H1 (cell line): ENCODE results near the gene NRIP2. TPM values are rescaled to one million over a fixed set of nuclear protein-coding genes. Genes with fewer than 3 reads are reported as not detected.
A peak's percentile ranks its signal among the peaks of the same experiment; 100 is the strongest.

Source experiments
- CTCF ChIA-PET: fragments of 300-600 bp; sonication (Branson Sonifier 250); formaldehyde crosslinking; loops from one replicate; lab custom pipeline; 2021; ENCODE audit not compliant: partially characterized antibody; lab: Charles Lee
- POLR2A ChIA-PET: fragments of 300-600 bp; sonication (Branson Sonifier 250); formaldehyde crosslinking; loops from one replicate; lab custom pipeline; 2021; ENCODE audit warnings: inconsistent platforms; ENCODE audit not compliant: partially characterized antibody; lab: Charles Lee
- DNase-seq, 2 experiments: peaks; one replicate each; pipeline versions ENCODE4 v3.0.0 to v3.0.0-alpha.2; 2010 to 2022; ENCODE audit warnings: low spot score in 2 of 2, low read depth in 1 of 2, mixed read lengths in 1 of 2
- FAIRE-seq: peaks from 2 replicates; lab custom pipeline; 2011; peaks lifted over from hg19 to GRCh38; lab: Jason Lieb, UNC
- H2AFZ ChIP-seq: 2 replicates; pipeline ENCODE4 v1.8.1; 2012; ENCODE audit warnings: low read length, inconsistent platforms
- H2AK5ac ChIP-seq: 2 replicates; pipeline ENCODE4 v1.6.1; 2013; ENCODE audit warnings: low read depth, low read length
- H2BK120ac ChIP-seq: replicated peaks from 2 replicates; pipeline ENCODE3; 2013; ENCODE audit warnings: low read depth, low read length, inconsistent platforms
- H2BK12ac ChIP-seq: 2 replicates; pipeline ENCODE4 v1.6.1; 2013; ENCODE audit warnings: low read depth, low read length
- H2BK15ac ChIP-seq: 2 replicates; pipeline ENCODE4 v1.6.1; 2013; ENCODE audit warnings: low read length
- H2BK20ac ChIP-seq: 2 replicates; pipeline ENCODE4 v1.6.1; 2013; ENCODE audit warnings: low read length
- H2BK5ac ChIP-seq: 2 replicates; pipeline ENCODE4 v1.6.1; 2013; ENCODE audit warnings: low read depth, low read length
- H3K14ac ChIP-seq: 2 replicates; pipeline ENCODE4 v1.6.1; 2013; ENCODE audit warnings: inconsistent platforms; ENCODE audit not compliant: insufficient read length
- H3K18ac ChIP-seq: 2 replicates; pipeline ENCODE4 v1.6.1; 2013; ENCODE audit warnings: low read length; ENCODE audit errors: extremely low read depth
- H3K23ac ChIP-seq: 2 replicates; pipeline ENCODE4 v1.6.1; 2013; ENCODE audit warnings: inconsistent platforms; ENCODE audit not compliant: insufficient read length
- H3K23me2 ChIP-seq: 2 replicates; pipeline ENCODE4 v1.6.1; 2013; ENCODE audit warnings: low read depth, low read length
- H3K27ac ChIP-seq: 2 replicates; pipeline ENCODE4 v1.6.1; 2011; ENCODE audit warnings: low read depth, low read length, inconsistent platforms
- H3K27me3 ChIP-seq, 4 experiments: replicated peaks in 1 of 4; 1 replicate in 1 of 4; 2 replicates in 3 of 4; pipeline versions ENCODE4 v1.6.1 to v1.8.1; 2011 to 2013; ENCODE audit warnings: low read length in 3 of 4, mild to moderate bottlenecking in 3 of 4, inconsistent platforms in 2 of 4, mixed read lengths in 2 of 4, moderate library complexity in 1 of 4; ENCODE audit not compliant: control insufficient read depth in 3 of 4, insufficient read depth in 3 of 4; ENCODE audit errors: extremely low read depth in 1 of 4
- H3K36me3 ChIP-seq, 4 experiments: 2 replicates each; pipeline versions ENCODE4 v1.6.1 to v1.8.1; 2011 to 2013; ENCODE audit warnings: mild to moderate bottlenecking in 4 of 4, low read length in 3 of 4, moderate library complexity in 2 of 4, control low read depth in 1 of 4, inconsistent platforms in 1 of 4; ENCODE audit not compliant: insufficient read depth in 4 of 4, control insufficient read depth in 2 of 4
- H3K4ac ChIP-seq: replicated peaks from 2 replicates; pipeline ENCODE3; 2013; ENCODE audit warnings: low read length, low read depth, mixed read lengths, inconsistent platforms; ENCODE audit not compliant: insufficient read length
- H3K4me1 ChIP-seq, 4 experiments: replicated peaks in 1 of 4; 1 replicate in 1 of 4; 2 replicates in 3 of 4; pipeline versions ENCODE4 v1.6.1 to v1.8.1; 2011 to 2013; ENCODE audit warnings: low read length in 3 of 4, inconsistent platforms in 2 of 4, mixed read lengths in 1 of 4; ENCODE audit not compliant: insufficient read depth in 4 of 4, control insufficient read depth in 3 of 4
- H3K4me2 ChIP-seq, 2 experiments: 2 replicates each; pipeline versions ENCODE4 v1.6.1 to v1.8.1; 2011 to 2013; ENCODE audit warnings: low read depth in 2 of 2, low read length in 2 of 2, control low read depth in 1 of 2, inconsistent platforms in 1 of 2, mild to moderate bottlenecking in 1 of 2; ENCODE audit not compliant: insufficient read depth in 1 of 2
- H3K4me3 ChIP-seq, 4 experiments: fragments of 200-600, 300-600 bp in 1 of 4; sonication (generic), shearing (Covaris generic), sonication (Bioruptor Twin) in 1 of 4; 2 replicates each; pipeline versions ENCODE4 v1.5.1 to v1.8.1; 2011 to 2016; ENCODE audit warnings: low read length in 4 of 4, low read depth in 3 of 4, control low read depth in 2 of 4, inconsistent platforms in 2 of 4, mild to moderate bottlenecking in 2 of 4, mixed read lengths in 1 of 4, moderate library complexity in 1 of 4; ENCODE audit not compliant: insufficient read depth in 2 of 4; ENCODE audit errors: extremely low read depth in 1 of 4
- H3K56ac ChIP-seq: replicated peaks from 2 replicates; pipeline ENCODE3; 2013; ENCODE audit warnings: low read depth, mild to moderate bottlenecking, mixed read lengths, low read length, inconsistent platforms; ENCODE audit not compliant: insufficient read length
- H3K79me1 ChIP-seq: 2 replicates; pipeline ENCODE4 v1.6.1; 2013; ENCODE audit warnings: low read depth, low read length, control low read depth
- H3K79me2 ChIP-seq, 2 experiments: 2 replicates each; pipeline versions ENCODE4 v1.6.1 to v1.8.1; 2012 to 2013; ENCODE audit warnings: low read length in 2 of 2, mild to moderate bottlenecking in 2 of 2, inconsistent platforms in 1 of 2; ENCODE audit not compliant: insufficient read depth in 2 of 2, control insufficient read depth in 1 of 2
- H3K9ac ChIP-seq, 4 experiments: replicated peaks in 1 of 4; 1 replicate in 1 of 4; 2 replicates in 3 of 4; pipeline versions ENCODE4 v1.6.1 to v1.8.1; 2011 to 2013; ENCODE audit warnings: low read depth in 3 of 4, low read length in 3 of 4, control low read depth in 2 of 4, mild to moderate bottlenecking in 2 of 4, moderate library complexity in 2 of 4, inconsistent platforms in 1 of 4; ENCODE audit errors: extremely low read depth in 1 of 4
- H3K9me3 ChIP-seq, 2 experiments: 2 replicates each; pipeline versions ENCODE4 v1.6.1 to v1.8.1; 2012 to 2013; ENCODE audit warnings: mild to moderate bottlenecking in 2 of 2, moderate library complexity in 2 of 2, control low read depth in 1 of 2, inconsistent platforms in 1 of 2, low read depth in 1 of 2, low read length in 1 of 2, mixed read lengths in 1 of 2; ENCODE audit not compliant: insufficient read depth in 2 of 2
- H4K20me1 ChIP-seq, 2 experiments: replicated peaks in 1 of 2; 2 replicates each; pipeline versions ENCODE3 to v1.8.1; 2011 to 2013; ENCODE audit warnings: inconsistent platforms in 2 of 2, low read length in 2 of 2, mild to moderate bottlenecking in 1 of 2; ENCODE audit not compliant: insufficient read depth in 2 of 2, control insufficient read depth in 1 of 2
- H4K5ac ChIP-seq: 2 replicates; pipeline ENCODE4 v1.6.1; 2013; ENCODE audit warnings: low read length, low read depth, mixed read lengths, inconsistent platforms; ENCODE audit not compliant: insufficient read length
- H4K8ac ChIP-seq: 2 replicates; pipeline ENCODE4 v1.8.0; 2013; ENCODE audit warnings: mild to moderate bottlenecking, moderate library complexity, low read length, inconsistent platforms; ENCODE audit not compliant: insufficient read depth; ENCODE audit errors: extremely low read depth
- H4K91ac ChIP-seq: replicated peaks from 2 replicates; pipeline ENCODE3; 2013; ENCODE audit warnings: low read length, mixed read lengths, inconsistent platforms; ENCODE audit not compliant: insufficient read length
- ASH2L ChIP-seq: fragments of 200-600, 300-600 bp; sonication (generic); IDR thresholded peaks from one replicate; pipeline ENCODE4 v1.7.1; 2017; ENCODE audit warnings: low read length
- EP300 ChIP-seq, 2 experiments: IDR thresholded peaks; 1 replicate in 1 of 2; 2 replicates in 1 of 2; pipeline ENCODE4 v1.6.1; 2011 to 2012; ENCODE audit warnings: low read depth in 2 of 2, low read length in 2 of 2, mild to moderate bottlenecking in 2 of 2, borderline replicate concordance in 1 of 2, inconsistent platforms in 1 of 2, moderate library complexity in 1 of 2
- GABPA ChIP-seq: IDR thresholded peaks from 2 replicates; pipeline ENCODE4 v1.6.1; 2011; ENCODE audit warnings: mild to moderate bottlenecking, low read length, moderate library complexity, borderline replicate concordance; ENCODE audit not compliant: insufficient read depth
- GTF2F1 ChIP-seq: IDR thresholded peaks from 2 replicates; pipeline ENCODE4 v1.6.1; 2012; ENCODE audit warnings: low read depth, low read length, improper control_type of control experiment, borderline replicate concordance
- JUN ChIP-seq: IDR thresholded peaks from 2 replicates; pipeline ENCODE4 v1.6.1; 2011; ENCODE audit warnings: low read depth, mild to moderate bottlenecking, improper control_type of control experiment, low read length
- KDM4A ChIP-seq: IDR thresholded peaks from one replicate; pipeline ENCODE4 v1.7.1; 2012; ENCODE audit warnings: low read depth, mild to moderate bottlenecking, moderate library complexity, low read length, inconsistent platforms; ENCODE audit not compliant: severe bottlenecking
- NRF1 ChIP-seq: IDR thresholded peaks from 2 replicates; pipeline ENCODE4 v1.6.1; 2011; ENCODE audit warnings: mild to moderate bottlenecking, low read depth, low read length, improper control_type of control experiment
- RXRA ChIP-seq: IDR thresholded peaks from 2 replicates; pipeline ENCODE4 v1.6.1; 2011; ENCODE audit warnings: low read depth, mild to moderate bottlenecking, low read length, moderate library complexity; ENCODE audit not compliant: insufficient read depth
- SIN3A ChIP-seq, 2 experiments: IDR thresholded peaks in 1 of 2; conservative IDR thresholded peaks in 1 of 2; 2 replicates each; pipeline ENCODE4 v1.6.1; 2011 to 2012; ENCODE audit warnings: low read length in 2 of 2, improper control_type of control experiment in 1 of 2, low read depth in 1 of 2, mild to moderate bottlenecking in 1 of 2
- SIRT6 ChIP-seq: IDR thresholded peaks from one replicate; pipeline ENCODE4 v1.7.1; 2012; ENCODE audit warnings: low read length, inconsistent platforms
- SUZ12 ChIP-seq: fragments of 200-600 bp; sonication (generic); IDR thresholded peaks from 2 replicates; pipeline ENCODE4 v1.6.1; 2012; ENCODE audit warnings: mild to moderate bottlenecking, inconsistent platforms, low read length, moderate library complexity, mixed read lengths
- WGBS, 2 experiments: shearing (Covaris generic) in 1 of 2; methylation state at CpG; one replicate each; pipeline versions ENCODE4 v1.1.6 to v1.1.7; 2013 to 2015; ENCODE audit warnings: low lambda C conversion rate in 2 of 2, mixed read lengths in 2 of 2, inconsistent platforms in 1 of 2, low coverage in 1 of 2, missing lambda C conversion rate in 1 of 2; ENCODE audit not compliant: insufficient replicate concordance in 2 of 2, insufficient coverage in 1 of 2, insufficient read length in 1 of 2; ENCODE audit errors: extremely low coverage in 1 of 2, missing lambda C conversion rate in 1 of 2; 5-methylcytosine and 5-hydroxymethylcytosine counted together
- polyA plus RNA-seq, 7 experiments: library from polyadenylated mRNA; depleted of rRNA in 3 of 7; stranded (reverse) in 5 of 7; unstranded in 2 of 7; fragments of >200 nt in 5 of 7; fragments of 200-250 nt in 2 of 7; gene quantifications; 1 replicate in 5 of 7; 2 replicates in 1 of 7; 4 replicates in 1 of 7; pipeline versions ENCODE4 v1.2.1 to v1.2.3, GENCODE V29; 2011 to 2013; ENCODE audit warnings: missing spikeins in 2 of 7, mixed read lengths in 2 of 7
- total RNA-seq: library from RNA; stranded (reverse); fragmentation: NEBNext Ultra II Directional; extraction: Animal tissue kit (Norgen Biotek cat#: 25700); gene quantifications from 2 replicates; pipeline ENCODE4 v1.2.1, GENCODE V29; 2021
- TF ChIP-seq, protein P1 (sequence below): IDR thresholded peaks from 2 replicates; pipeline ENCODE4 v1.6.1; 2011; ENCODE audit warnings: low read depth, mild to moderate bottlenecking, low read length; ENCODE audit not compliant: insufficient read depth

The NRIP2 gene
- total and polyA plus RNA-seq, 2 of the 8 experiments (the other 6 are each of a cell fraction or from before 2014, with no cell fraction given) = 0.06 TPM; not detected in 1

- peak overlapping the region; percentile 86 to 92 for H3K4me2 ChIP-seq
- no peak overlapping the region for H3K9ac ChIP-seq
- TF ChIP-seq JUN (no peak), NRF1 (no peak), GABPA (no peak), SIN3A (conservative IDR thresholded peaks at IDR 0.05 in 1 of 2, IDR thresholded peaks at IDR 0.05 in 1 of 2; ENCODE audit: low read depth in 1 of 2, low read length in 2 of 2) (no peak), GTF2F1 (no peak), RXRA (no peak), SIRT6 (no peak), ASH2L (no peak), EP300 (IDR thresholded peaks at IDR 0.05; ENCODE audit: borderline replicate concordance in 1 of 2, low read depth in 2 of 2, low read length in 2 of 2) (no peak), SUZ12 (no peak), KDM4A (no peak)
- TF ChIP-seq, protein P1, sequence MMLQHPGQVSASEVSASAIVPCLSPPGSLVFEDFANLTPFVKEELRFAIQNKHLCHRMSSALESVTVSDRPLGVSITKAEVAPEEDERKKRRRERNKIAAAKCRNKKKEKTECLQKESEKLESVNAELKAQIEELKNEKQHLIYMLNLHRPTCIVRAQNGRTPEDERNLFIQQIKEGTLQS = no peak
Observed at GRCh38 chr12:2793561-2793960, 41.3 kb downstream of the NRIP2 start.

More at GRCh38 chr12:2793561-2793960, 41.3 kb downstream of the NRIP2 start:
- Histone ChIP-seq H3K4ac (no peak overlapping the region), H3K14ac (no peak overlapping the region), H4K5ac (no peak overlapping the region), H4K91ac (no peak overlapping the region), H3K27me3 (peaks cover 0 to 6% (median 4%) of the 10 kb centered on the region in 4 experiments; a peak in 6 of 7 replicates), H4K20me1 (peaks cover 12 to 15% of the 10 kb centered on the region in 2 experiments), H3K27ac (no peak overlapping the region), H2BK15ac (no peak overlapping the region), H2AFZ (no peak overlapping the region), H3K56ac (no peak overlapping the region), H3K79me2 (peaks cover 0 to 23% of the 10 kb centered on the region in 2 experiments; a peak in 2 of 4 replicates), H3K23ac (no peak overlapping the region), H2BK12ac (no peak overlapping the region), H2BK120ac (no peak overlapping the region), H3K18ac (peak overlapping the region; percentile 82; the same call in 1 of the 2 replicates), H3K4me3 (peak overlapping the region; percentile 59 to 73 (median 66); a peak in 5 of 8 replicates), H3K36me3 (peaks cover 9 to 18% (median 14%) of the 10 kb centered on the region in 4 experiments), H4K8ac (no peak overlapping the region), H3K79me1 (peaks cover 5% of the 10 kb centered on the region; the same call in 1 of the 2 replicates), H3K4me1 (peaks cover 4 to 6% (median 5%) of the 10 kb centered on the region in 4 experiments; a peak in 5 of 7 replicates), H3K23me2 (peaks cover 11% of the 10 kb centered on the region; the same call in 1 of the 2 replicates), H2BK20ac (no peak overlapping the region), H3K9me3 (no peaks in the 10 kb centered on the region), H2BK5ac (no peak overlapping the region), H2AK5ac (no peak overlapping the region)
- FAIRE-seq = no peak
- 96% methylated on average over 20 of the region's 21 CpGs; no CpG with 5 or more reads in 1 of the 2 experiments for WGBS, 2 experiments
- CTCF ChIA-PET = interaction anchor here (0.6 to 5.2 kb wide), 6 partner anchors 9 to 110 kb away, joined by 3 to 34 read pairs (median 4); no protein-coding TSS in a partner anchor
- no peak for DNase-seq
- POLR2A ChIA-PET = interaction anchor here (1.3 to 5.0 kb wide), 3 partner anchors 18 to 71 kb away, joined by 3 to 54 read pairs (median 5); partner anchors contain the start of gene ITFG2
